Kidney epithelial cell (primary cell): Measurements from ENCODE around the gene PDIA6. TPM values are rescaled to one million over a fixed set of nuclear protein-coding genes. Genes with fewer than 3 reads are reported as not detected.

ENCODE experiments used
- DNase-seq: peaks from one replicate; pipeline ENCODE4 v3.0.0-alpha.2; 2010; ENCODE audit warnings: low read depth
- H3K27me3 ChIP-seq: 2 replicates; pipeline ENCODE4 v1.6.0; 2011; ENCODE audit warnings: low read length; ENCODE audit not compliant: control insufficient read depth, insufficient read depth
- H3K36me3 ChIP-seq: 2 replicates; pipeline ENCODE4 v1.5.1; 2011; ENCODE audit warnings: low read length; ENCODE audit not compliant: control insufficient read depth, insufficient read depth
- H3K4me3 ChIP-seq: 2 replicates; pipeline ENCODE4 v1.5.1; 2011; ENCODE audit warnings: low read depth, mild to moderate bottlenecking, control low read depth, low read length
- total RNA-seq: library from RNA; depleted of rRNA; stranded (reverse); fragments of >200 nt; gene quantifications from 2 replicates; pipeline ENCODE4 v1.2.3, GENCODE V29; 2015
- TF ChIP-seq, protein P1 (sequence below): IDR thresholded peaks from 2 replicates; pipeline ENCODE4 v1.5.1; 2011; ENCODE audit warnings: mild to moderate bottlenecking, moderate library complexity, low read length, control low read depth, inconsistent platforms; ENCODE audit not compliant: insufficient read depth, poor library complexity, severe bottlenecking

Gene PDIA6
- total RNA-seq, 1 donor from 2014 or later, result 328 TPM

DNA sequence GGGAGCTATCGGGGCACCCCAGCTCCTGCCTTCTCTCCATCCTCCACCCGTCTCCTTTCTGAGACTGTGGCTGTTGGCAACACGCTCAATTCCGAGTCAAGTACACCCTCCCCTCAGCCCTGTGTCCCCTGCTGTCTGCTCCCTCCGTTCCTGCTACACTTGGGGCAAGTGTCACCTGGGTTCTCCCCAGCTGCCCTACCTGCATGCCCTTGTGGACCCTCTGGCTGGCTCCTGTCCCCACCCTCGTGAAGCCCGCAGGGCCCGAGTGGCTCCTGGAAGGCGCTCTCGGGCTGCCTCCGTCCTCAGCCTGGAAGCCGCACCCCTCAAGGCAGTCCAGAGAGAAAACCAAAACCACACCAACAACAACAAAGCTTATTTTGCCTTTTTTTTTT lies 33.9 kb downstream of the PDIA6 start:
- Histone ChIP-seq H3K27me3 (no peaks in the 10 kb centered on the region), H3K4me3 (no peak overlapping the region), H3K36me3 (no peaks in the 10 kb centered on the region)
- no peak for DNase-seq
- TF ChIP-seq, protein P1, sequence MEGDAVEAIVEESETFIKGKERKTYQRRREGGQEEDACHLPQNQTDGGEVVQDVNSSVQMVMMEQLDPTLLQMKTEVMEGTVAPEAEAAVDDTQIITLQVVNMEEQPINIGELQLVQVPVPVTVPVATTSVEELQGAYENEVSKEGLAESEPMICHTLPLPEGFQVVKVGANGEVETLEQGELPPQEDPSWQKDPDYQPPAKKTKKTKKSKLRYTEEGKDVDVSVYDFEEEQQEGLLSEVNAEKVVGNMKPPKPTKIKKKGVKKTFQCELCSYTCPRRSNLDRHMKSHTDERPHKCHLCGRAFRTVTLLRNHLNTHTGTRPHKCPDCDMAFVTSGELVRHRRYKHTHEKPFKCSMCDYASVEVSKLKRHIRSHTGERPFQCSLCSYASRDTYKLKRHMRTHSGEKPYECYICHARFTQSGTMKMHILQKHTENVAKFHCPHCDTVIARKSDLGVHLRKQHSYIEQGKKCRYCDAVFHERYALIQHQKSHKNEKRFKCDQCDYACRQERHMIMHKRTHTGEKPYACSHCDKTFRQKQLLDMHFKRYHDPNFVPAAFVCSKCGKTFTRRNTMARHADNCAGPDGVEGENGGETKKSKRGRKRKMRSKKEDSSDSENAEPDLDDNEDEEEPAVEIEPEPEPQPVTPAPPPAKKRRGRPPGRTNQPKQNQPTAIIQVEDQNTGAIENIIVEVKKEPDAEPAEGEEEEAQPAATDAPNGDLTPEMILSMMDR, result no peak

DNA sequence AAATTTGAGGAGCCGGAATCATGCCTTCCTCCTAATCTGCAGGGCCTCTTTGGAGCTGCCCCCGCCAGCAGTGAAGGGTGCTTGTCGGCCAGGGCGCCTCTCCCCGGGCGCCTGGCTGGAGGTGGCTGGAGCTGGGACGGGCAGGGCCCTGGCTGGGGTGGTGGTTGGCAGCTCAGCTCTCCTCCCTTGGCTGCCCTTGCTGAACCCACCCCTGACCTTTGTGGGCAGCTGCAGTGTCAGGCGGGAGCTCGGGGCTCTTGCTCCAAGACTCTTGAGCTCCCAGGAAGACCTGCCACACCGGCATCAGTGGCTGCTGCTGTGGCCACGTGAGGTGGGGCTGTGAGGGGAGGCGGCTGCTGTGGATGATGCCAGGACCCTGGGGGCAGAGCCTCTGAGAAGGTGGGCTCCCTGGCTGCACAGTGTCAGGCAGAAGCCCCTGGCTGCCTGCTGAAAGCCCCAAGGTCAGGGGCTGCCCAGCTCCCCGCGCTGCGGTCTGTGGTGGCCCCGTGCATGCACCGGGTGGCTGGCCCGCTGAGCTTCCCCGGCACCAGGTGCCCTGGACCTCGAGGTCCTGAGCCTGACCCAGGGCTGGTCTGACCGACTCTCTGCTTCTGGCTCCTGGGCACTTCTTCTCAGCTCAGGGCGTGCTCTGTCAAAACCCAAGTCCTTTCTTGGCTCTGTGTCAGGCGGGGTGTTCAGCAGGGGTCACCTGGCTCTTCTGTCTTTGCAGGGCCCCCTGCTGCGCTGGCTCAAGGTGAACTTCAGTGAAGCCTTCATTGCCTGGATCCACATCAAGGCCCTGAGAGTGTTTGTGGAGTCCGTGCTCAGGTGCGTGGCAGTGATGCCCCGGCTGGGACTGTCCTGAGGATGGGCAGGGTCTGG lies 34.5 kb downstream of the PDIA6 start:
- Histone ChIP-seq H3K4me3 (no peak overlapping the region), H3K36me3 (no peaks in the 10 kb centered on the region), H3K27me3 (no peaks in the 10 kb centered on the region)
- TF ChIP-seq, protein P1, result no peak
- DNase-seq, result no peak

DNA sequence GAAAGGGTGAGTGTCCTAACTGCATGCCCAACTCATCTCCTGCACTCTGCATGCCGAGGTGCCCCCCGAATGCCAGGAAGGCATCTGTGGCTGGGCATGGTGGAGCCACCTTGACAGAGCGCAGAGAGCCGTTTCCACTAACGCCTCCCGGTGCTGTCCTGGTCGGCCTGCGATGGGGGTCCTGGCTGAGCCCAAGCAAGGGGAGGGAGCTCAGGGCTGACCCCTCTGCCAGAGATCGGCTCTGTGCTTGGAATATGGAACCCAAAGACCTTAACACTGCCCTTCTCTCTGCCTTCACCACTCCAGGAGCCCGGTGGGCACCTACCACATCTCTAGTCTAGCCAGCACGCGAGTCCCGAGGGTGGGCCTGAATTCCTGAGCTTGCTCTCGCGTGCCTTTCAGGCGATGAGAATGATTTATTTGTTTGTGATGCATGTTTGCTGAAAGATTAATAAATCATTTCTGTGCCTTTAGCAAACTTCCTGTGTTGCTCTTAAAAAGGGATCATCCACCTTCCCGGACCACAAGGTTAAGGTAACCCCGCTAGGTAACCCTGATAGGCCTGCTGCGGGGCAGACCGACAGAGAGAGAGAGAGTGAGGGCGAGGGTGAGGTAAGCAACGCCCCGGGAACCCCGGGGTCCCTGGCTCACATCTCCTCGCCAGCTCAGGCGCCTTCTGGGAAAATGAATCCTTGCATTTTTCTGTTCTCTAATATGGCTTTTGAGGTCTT lies 35.3 kb downstream of the PDIA6 start:
- TF ChIP-seq, protein P1, result no peak
- Histone ChIP-seq H3K36me3 (no peaks in the 10 kb centered on the region), H3K27me3 (no peaks in the 10 kb centered on the region), H3K4me3 (no peak overlapping the region)
- DNase-seq, result no peak

DNA sequence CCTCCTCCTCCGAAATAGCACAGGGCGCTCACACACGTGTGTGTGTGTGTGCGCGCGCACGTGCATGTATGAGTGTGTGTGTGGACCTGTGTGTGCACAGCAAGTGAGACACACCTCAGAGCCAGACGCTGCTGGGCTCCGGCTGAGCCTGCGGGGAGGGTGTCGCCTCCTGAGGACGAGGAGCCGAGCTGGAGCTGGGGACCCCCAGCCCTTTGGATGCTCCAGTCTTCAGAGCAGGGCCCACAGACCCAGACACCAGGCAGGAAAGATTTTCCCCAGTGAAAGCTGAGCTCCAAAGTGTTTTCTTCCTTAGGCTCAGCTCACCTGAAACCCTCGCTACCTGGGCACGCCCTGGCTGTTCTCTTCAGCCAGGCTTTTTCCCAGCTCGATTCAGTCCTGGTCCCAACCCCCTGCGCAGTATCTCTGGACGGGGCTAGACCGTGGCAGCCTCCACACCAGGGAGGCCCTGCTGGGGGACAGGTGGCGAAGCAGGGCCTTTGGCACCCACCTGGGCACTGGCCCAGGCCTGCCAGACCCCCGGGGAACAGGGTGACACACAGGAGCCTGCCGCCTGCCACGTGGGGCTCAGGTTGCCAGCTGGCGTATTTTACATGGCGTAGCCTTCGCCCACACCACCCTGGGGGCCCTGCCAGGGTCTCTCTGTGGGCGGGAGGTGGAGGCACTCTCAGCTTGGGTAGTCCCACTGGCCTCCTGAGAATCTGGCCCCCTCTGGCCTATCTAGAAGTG lies 36.2 kb downstream of the PDIA6 start:
- TF ChIP-seq, protein P1, result no peak
- Histone ChIP-seq H3K4me3 (no peak overlapping the region), H3K27me3 (peaks cover under 1% of the 10 kb centered on the region), H3K36me3 (no peaks in the 10 kb centered on the region)
- no peak for DNase-seq

DNA sequence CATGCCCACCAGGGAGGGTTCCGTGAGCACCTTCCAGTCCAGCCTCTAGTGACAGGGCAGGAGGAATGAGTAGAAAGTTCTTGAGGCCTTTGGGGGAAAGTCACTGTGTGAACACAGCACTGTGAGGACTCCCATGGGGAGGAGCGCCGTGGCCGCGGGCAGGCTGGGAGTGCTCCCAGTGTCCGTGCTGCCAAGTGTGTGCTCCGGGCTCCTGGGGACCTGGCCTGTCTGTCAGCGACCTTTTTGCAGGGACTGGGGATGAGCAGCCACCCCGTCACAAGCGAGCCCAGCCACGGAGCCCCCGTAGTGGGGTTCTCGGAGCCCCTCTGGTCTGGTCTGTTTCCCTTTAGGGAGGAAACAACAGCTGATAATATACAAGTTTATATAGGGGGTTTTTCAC lies 36.8 kb downstream of the PDIA6 start:
- no peak overlapping the region for H3K4me3 ChIP-seq
- peaks cover 7% of the 10 kb centered on the region for H3K27me3 ChIP-seq
- no peaks in the 10 kb centered on the region for H3K36me3 ChIP-seq
- DNase-seq, result no peak
- TF ChIP-seq, protein P1, result no peak
